Measurements from ENCODE around the gene CT45A3.
"Not testable (repeated sequence)": the region's sequence is repeated elsewhere in the genome, so short reads cannot be mapped to it uniquely, and the experiment has no call there.

The CT45A3 gene, protein sequence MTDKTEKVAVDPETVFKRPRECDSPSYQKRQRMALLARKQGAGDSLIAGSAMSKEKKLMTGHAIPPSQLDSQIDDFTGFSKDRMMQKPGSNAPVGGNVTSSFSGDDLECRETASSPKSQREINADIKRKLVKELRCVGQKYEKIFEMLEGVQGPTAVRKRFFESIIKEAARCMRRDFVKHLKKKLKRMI

DNA sequence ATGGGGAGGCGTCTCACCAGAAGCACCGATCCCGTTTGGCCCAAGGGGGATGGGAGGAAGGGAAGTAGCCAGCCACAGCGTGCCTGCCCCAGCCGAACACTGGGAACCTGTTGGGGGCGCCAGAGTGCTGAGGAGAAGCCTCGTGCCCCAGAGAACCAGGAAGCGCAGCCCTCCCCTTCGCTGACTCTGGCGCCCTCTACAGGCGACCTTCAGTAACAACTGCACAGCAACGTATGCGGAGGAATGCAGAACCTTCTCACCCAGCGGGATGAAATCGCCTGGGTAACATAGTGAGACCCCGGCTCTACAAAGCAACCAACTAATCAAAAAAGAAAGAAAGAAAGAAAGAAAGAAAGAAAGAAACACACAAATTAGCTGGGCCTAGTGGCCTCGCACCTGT is at the start of gene CT45A3:
TSS of gene CT45A3 (minus strand) at position 101 of the 400 bp plus-strand sequence. CDS start 3,747 bp downstream, outside the sequence.
- in situ Hi-C loops (cut with MboI; ENCODE audit: low sequenced_read_pairs), result not testable (repeated sequence)

DNA sequence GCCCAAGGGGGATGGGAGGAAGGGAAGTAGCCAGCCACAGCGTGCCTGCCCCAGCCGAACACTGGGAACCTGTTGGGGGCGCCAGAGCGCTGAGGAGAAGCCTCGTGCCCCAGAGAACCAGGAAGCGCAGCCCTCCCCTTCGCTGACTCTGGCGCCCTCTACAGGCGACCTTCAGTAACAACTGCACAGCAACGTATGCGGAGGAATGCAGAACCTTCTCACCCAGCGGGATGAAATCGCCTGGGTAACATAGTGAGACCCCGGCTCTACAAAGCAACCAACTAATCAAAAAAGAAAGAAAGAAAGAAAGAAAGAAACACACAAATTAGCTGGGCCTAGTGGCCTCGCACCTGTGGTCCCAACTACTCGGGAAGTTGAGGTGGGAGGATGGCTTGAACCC is 34.7 kb upstream of the CT45A3 start, which contains the start of gene CT45A6:
TSS of gene CT45A6 (minus strand) at position 101 of the 400 bp plus-strand sequence. CDS start 3,794 bp downstream, outside the sequence.
- in situ Hi-C loops (cut with MboI; ENCODE audit: low sequenced_read_pairs), result not testable (repeated sequence)

DNA sequence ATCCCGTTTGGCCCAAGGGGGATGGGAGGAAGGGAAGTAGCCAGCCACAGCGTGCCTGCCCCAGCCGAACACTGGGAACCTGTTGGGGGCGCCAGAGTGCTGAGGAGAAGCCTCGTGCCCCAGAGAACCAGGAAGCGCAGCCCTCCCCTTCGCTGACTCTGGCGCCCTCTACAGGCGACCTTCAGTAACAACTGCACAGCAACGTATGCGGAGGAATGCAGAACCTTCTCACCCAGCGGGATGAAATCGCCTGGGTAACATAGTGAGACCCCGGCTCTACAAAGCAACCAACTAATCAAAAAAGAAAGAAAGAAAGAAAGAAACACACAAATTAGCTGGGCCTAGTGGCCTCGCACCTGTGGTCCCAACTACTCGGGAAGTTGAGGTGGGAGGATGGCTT is 17.4 kb upstream of the CT45A3 start, which contains the start of gene CT45A5:
TSS of gene CT45A5 (minus strand) at position 101 of the 400 bp plus-strand sequence. CDS start 3,774 bp downstream, outside the sequence.
- in situ Hi-C loops (cut with MboI; ENCODE audit: low sequenced_read_pairs), result not testable (repeated sequence)

DNA sequence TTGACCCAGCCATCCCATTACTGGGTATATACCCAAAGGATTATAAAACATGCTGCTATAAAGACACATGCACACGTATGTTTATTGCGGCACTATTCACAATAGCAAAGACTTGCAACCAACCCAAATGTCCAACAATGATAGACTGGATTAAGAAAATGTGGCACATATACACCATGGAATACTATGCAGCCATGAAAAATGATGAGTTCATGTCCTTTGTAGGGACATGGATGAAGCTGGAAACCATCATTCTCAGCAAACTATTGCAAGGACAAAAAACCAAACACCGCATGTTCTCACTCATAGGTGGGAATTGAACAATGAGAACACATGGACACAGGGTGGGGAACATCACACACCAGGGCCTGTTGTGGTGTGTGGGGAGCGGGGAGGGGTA is 23.3 kb downstream of the CT45A3 start:
- in situ Hi-C loops (cut with MboI; ENCODE audit: low sequenced_read_pairs), result not testable (repeated sequence)

DNA sequence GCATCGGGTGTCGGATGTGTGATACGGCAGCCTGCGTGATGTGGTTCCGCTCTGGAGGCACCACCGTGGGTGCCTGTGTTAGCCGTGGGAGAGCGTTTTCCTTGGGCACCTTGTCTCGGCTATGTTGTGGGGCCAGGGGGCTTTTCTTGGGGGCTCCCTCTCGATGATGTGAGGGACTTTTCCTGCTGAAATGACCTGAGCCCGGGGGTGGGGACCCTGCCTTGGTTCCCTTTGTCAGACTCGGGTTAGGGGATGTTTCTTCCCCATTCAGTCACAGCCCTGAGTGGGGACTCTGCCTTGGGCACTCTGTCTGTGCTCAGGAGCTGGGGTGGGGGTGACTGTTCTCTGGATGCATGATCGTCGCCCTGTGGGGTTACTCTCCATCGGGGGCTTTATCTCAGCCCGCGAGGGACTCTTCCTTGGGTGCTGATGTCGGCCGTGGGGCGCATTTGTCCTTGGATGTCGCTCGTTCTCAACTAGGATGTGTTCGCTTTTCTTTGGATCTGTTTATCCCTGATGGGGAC is 26.7 kb downstream of the CT45A3 start:
- in situ Hi-C loops (cut with MboI; ENCODE audit: low sequenced_read_pairs), result no loop called here

DNA sequence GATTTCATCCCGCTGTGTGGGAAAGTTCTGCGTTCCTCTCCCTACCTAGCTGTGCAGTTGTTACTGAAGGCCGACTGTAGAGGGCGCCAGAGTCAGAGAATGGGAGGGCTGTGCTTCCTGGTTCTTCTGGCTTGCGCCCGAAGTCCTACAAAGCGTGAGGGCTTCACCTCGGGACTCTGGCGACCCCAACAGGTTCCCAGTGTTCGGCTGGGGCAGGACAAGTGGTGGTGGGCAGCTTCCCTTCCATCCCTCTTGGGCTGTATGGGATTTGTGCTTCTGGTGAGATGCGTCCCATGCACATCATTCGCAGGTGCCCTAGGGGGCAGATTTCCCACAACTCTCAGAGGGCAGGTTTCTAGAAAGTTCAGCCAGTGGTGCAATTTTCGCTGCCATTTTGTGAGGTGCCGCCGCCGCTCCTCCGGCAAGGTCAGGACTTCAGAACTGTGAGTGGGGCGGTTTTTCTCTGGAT is 27.3 kb downstream of the CT45A3 start:
- in situ Hi-C loops (cut with MboI; ENCODE audit: low sequenced_read_pairs), result no loop called here

DNA sequence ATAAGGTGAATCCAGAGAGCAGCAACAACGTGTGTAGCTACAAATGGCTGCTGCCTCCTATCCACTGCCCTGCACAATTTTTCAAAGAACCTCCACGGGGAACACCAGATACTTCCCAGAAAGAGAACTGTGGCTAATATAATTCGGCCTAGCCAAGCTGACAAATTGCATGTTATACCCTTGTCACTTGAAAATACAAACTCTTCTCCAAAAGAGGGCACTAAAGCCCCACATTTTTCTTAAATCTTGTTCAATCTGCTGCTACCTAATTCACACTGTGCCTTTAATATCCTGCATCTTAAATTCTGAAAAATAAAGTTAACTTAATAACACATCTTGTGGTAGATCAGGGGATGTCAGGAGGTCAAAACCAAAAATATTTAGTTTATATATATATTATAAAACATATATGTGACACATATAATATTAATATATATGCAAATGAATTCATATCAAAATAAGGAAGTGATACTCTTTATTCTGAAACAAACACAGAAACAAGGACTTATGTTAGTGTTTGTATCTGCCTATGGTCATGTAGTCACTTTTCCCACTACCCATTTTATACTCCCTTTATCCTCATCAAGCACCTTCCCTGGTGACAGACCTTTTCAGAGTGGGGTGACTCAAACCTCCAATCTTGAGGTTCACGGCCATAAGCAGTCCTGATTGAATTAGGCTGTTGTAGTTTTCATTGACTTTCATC is 30.5 kb downstream of the CT45A3 start:
- in situ Hi-C loops (cut with MboI; ENCODE audit: low sequenced_read_pairs), result no loop called here

DNA sequence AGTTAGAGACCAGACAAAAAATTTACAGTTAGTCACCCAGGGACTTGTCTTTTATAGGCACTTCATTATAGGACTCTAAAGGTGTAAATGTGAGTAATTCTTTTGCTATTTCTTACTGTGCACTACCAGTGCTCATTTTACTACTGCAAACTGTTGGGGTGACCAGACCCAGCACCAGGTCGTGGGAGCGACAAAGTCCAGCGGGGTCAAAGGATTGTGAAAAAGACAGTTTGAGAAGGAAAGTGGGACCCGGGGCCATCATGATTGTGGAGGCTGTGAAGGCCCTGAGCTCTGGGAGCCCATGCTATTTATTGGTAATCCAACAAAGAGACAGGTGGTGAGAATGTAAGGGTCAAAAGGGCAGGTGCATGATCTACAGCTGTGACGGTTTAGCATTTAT is 33.3 kb downstream of the CT45A3 start:
- in situ Hi-C loops (cut with MboI; ENCODE audit: low sequenced_read_pairs), result not testable (repeated sequence)

DNA sequence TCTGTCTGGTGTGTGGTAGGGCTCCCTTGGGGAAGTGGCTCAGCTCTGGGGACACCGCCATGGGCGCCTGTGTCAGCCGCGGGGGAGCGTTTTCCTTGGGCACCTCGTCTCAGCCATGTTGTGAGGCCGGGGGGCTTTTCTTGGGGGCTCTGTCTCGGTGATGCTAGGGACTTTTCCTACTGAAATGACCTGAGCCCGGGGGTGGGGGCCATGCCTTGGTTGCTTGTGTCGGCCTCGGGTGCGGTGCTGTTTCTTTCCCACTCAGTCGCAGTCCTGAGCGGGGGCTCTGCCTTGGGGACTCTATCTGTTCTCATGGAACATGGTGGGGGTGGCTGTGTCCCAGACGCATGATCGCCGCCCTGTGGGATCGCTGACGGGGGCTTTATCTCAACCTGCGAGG is 54.2 kb downstream of the CT45A3 start:
- in situ Hi-C loops (cut with MboI; ENCODE audit: low sequenced_read_pairs), result no loop called here

DNA sequence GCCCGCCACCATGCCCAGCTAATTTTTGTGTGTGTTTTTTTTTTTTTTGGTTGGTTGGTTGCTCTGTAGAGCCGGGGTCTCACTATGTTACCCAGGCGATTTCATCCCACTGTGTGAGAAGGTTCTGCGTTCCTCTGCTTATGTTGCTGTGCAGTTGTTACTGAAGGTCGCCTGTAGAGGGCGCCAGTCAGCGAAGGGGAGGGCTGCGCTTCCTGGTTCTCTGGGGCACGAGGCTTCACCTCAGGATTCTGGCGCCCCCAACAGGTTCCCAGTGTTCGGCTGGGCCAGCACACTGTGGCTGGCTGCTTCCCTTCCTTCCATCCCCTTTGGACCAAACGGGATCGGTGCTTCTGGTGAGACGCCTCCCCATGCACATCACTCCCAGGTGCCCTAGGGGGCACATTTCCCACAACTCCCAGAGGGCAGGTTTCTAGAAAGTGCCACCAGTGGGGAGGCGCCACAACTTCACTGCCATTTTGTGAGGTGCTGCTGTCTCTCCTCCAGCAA is 54.8 kb downstream of the CT45A3 start, which contains the start of gene CT45A1:
TSS of gene CT45A1 (plus strand) at position 457 of the 507 bp plus-strand sequence. CDS start 5,302 bp downstream, outside the sequence.
- in situ Hi-C loops (cut with MboI; ENCODE audit: low sequenced_read_pairs), result not testable (repeated sequence)

Measured in HL-60/S4 (cell line).